ENCODE measurements around the gene PARD3B. TPM values are rescaled to one million over a fixed set of nuclear protein-coding genes. Genes with fewer than 3 reads are reported as not detected.

PARD3B gene
- polyA plus RNA-seq, 3 donors, result 2.0 to 13.6 (median 5.0) TPM

DNA sequence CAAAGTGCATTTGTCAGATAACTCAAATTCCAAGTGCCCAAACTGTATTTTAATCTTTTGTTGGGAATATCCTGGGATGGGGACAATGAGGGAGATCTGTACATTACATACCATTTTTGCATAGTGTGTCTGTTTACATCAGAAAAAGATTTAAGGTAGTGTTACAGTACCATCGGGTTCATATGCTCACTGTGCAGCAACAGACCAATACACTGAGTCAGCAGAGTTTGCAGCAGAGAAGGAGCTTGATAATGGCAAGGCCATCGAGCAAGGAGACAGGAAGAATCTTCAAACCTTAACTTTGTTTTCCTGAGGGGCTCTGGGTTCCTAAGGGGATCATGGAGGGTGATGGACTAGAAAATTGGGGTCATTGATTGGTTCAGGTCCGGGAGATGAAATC lies 399.7 kb downstream of the PARD3B start:
- 92 to 98% (median 95%) methylated on average over 3 of the region's 3 CpGs for WGBS, 3 donors

DNA sequence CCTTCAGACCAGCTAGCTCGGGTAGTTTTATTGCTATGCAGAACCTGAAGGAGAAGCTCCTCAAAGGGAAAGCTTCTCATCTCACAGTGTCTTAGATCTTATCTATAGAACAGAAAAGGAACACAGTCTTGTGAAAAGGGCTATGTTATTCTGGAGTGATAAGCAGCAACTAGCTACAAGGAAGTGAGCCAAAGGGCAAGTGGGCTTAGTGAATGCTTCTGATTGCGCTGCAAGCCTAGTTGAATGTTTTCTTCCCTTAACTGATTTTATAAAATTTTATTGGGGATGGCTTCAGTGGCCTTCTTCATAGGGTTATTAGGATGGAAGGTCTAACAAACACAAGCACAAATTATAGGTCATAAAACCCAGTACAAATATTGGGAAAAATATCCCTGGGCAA lies 400.1 kb downstream of the PARD3B start:
- WGBS, 3 donors, result 90 to 98% (median 93%) methylated on average over 2 of the region's 2 CpGs
- no peak overlapping the region for H3K27ac ChIP-seq (ENCODE audit: low read depth, low read length)

More for the DNA sequence above, 399.7 kb downstream of the PARD3B start:
- no peak overlapping the region for H3K27ac ChIP-seq (ENCODE audit: low read depth, low read length)

DNA sequence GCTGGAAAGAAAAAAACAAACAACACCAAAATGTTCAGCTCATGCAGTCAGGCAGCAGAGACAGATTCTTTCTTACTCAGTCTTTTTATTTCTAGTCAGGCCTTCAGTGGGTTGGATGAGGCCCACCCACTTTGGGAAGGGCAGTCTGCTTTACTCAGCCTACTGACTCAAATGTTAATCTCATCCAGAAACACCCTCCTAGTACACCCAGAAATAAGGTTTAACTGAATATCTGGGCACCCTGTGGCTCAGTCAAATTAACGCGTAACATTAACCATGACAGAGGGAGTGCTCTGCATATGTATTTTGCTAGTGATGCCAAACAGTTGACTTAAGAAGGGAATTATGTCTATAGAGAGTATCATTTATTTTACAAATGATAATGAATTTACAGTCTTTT lies 401.6 kb downstream of the PARD3B start:
- 98 to 100% (median 100%) methylated on average over 2 of the region's 2 CpGs for WGBS, 3 donors
- no peak overlapping the region for H3K27ac ChIP-seq (ENCODE audit: low read depth, low read length)

DNA sequence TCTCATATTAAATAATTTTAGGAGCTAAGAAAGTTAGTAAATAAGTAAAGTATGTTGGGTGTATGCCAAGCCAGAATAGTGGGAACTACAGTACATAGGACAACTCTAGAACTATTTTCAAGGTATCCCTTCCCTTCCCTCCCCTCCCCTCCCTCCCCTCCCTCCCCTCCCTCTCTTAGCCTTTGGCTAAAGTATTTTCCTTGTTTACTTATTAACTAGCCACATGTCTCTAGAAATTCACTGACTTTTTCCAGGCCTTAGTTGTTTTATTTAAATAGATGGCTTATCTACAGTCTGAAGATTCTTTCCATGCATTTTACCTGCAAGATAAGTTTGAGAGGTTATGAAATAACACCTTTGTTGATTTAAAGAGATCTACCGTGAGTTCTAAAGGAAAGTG lies 402.1 kb downstream of the PARD3B start:
- H3K27ac ChIP-seq (ENCODE audit: low read depth, low read length), result no peak overlapping the region
- 32 to 86% (median 61%) methylated on average over 1 of the region's 1 CpG for WGBS, 3 donors

DNA sequence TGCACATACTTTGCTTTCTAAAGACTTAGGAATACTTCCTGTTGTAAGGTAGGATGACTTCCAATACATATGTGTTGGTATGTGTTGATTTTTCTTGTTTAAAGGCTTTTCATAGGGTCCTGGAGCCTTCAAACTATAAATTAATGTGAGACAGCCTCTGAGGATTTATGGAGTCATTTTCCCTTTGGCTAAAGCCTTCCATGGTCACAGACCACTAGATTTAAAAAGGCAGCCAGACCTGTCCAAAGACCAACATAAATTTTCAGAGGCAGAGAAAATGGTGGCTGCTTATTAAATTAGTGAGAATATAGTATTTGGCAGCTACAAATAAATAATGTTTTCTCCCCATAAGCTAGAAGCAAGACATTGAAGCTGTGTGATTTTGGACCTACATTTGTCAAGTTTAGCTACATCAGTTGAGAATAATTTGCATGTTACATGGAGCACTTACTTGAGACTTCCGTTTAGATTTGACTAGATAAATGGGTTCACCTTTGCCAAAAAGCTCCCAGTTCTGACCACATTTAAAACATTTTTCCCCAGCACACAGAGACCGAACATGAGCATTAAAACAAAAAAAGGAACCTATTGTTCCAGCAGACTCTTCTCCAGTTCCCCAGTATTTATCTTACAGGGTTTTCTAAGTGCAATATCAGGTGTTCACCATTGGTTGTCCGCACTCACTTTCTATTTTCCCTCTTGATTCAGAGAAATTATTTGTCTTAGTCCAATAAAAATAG lies 402.9 kb downstream of the PARD3B start:
- WGBS, 3 donors, result 63 to 80% (median 68%) methylated on average over 3 of the region's 3 CpGs
- H3K27ac ChIP-seq (ENCODE audit: low read depth, low read length), result no peak overlapping the region

DNA sequence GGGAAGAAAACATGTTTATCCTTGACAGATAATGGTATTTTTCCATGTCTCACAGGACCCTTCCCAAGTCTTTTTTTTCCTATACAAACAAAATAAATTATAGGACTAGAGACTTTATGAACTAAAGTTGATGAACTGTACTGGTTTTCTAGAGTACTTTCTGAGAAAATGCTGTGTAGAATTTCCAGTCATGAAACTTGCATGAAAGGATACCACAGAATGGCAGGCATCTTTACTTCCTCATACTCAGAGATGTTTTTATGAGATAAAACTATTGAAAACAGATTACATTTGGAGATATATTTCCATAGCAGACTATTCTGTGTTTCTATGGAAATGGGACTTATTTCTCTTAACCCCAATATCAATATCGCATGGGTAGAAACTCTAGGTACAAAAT lies 403.5 kb downstream of the PARD3B start:
- WGBS, 3 donors, result 74 to 97% (median 94%) methylated on average over 1 of the region's 1 CpG
- no peak overlapping the region for H3K27ac ChIP-seq (ENCODE audit: low read depth, low read length)

DNA sequence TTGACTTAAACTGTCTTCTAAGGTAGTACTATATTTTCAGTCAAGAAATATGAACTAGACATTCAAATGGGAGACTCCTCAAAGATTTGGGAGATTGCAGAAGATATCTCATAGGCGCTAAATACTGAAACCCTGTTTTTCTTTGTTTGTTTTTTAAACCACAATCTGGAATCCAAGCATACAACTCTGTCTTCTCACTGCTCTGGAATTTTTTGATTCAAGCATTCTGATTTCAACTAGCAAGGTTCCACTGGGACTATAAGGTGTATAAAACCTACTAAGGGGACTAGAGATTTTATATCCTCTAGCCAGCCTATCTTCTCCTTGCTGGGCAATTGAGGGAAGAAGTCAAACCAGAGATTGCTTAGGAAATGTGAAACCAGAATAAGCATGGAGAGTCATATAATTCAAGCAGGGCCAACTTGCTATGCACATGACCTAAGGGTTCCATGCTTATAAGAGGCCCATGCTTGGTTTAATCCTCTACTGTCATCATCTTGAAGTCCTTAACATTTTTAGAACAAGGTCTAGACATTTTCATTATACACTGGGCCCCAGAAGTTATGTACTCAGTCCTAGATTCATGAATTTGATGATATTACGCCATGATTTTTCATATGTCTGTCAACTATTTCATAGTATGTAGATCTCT lies 405.5 kb downstream of the PARD3B start:
- WGBS, 3 donors, result 96 to 99% (median 98%) methylated on average over 2 of the region's 2 CpGs
- H3K27ac ChIP-seq (ENCODE audit: low read depth, low read length), result no peak overlapping the region

DNA sequence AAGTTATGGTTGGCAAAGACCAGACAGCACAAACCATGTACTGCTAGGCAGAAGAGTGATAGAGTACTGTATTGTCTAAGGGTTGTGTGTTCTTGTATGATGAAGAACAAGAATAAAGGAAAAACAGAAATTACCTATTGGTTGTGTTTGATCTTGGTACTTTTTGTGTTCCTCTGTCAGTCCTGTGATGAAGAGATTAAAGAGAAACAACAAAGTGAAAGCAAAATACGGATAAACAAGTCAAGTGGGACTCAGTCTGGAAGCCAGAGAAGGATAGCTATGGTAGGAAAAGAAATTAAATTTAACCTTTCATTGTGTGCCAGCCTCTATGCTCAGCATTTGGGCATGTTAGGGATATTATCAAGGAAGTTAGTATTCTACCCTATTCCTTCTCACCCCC lies 413.1 kb downstream of the PARD3B start:
- 48 to 88% (median 58%) methylated on average over 1 of the region's 1 CpG for WGBS, 3 donors
- no peak overlapping the region for H3K27ac ChIP-seq (ENCODE audit: low read depth, low read length)

DNA sequence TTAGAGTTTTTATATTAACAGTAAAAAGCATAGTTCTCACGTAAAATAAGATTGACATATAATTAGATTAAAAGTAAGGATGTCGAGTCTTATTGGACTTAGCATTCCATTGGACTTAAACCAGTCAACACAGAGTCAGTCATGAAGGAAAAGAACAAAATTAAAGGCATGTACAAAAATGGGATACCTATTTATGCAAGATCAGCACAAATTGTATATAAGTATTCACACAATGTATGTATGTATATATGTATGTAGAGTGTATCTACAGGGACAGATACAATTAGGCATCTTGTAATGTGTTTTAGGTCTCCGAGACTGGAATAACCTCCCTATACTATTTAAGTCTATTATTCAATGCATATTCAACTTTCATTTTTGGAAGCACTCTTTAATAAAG lies 419.1 kb downstream of the PARD3B start:
- 94 to 98% (median 97%) methylated on average over 3 of the region's 3 CpGs for WGBS, 3 donors
- no peak overlapping the region for H3K27ac ChIP-seq (ENCODE audit: low read depth, low read length)

DNA sequence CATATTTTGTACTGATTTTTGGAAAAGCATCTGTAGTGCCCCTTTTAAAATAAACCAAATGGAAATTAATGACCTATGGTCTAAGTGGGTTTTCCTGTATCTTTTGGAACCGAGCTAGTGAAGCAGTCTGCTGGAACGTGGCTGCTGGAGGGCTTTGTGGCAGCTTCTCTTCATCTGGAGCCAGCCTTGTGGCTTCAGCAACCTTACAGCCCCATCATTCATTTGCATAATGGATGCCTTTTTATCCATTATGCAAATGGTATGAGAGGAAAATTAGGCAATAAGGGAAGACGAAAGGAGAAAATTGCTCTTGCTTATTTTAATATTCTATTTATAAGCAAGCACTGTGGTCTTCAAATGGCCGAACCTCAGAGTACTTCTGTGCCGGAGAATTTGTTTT lies 421.0 kb downstream of the PARD3B start:
- 74 to 84% (median 76%) methylated on average over 5 of the region's 5 CpGs for WGBS, 3 donors
- H3K27ac ChIP-seq (ENCODE audit: low read depth, low read length), result no peak overlapping the region

DNA sequence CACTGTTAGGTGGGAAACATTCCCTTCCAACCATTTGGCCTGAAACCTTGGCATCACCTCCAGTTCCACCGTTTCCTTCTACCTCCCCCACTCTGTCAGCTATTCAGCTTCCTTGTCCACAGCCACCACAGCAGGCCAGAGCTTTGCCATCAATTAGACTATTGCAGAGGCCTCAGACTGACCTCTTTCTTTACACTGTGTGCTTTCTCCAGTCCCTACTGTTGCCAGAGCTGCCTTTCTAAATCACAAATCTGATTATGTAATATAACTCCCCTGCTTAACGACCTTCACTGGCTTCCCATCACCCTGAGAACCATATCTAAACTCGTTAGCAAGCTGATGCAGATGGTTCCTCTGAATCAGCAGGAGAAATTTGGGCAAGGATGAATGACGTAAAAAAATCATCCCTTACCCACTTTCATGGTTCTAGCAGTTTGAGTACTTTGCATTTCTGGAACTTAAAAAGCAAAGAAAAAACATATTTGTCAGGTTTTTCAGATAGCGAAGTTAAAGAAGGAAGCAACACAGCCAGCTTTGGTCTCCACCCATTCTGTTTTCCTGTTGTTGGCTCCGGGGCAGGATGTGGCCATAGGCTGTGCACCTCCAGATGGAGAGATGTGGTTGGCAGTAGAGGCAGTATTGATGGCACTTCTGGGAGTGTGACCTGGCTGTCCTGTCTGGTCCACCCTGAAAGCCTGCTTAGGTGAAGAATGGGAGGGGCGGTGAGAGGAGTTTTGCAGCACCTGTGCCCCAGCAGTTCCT lies 422.1 kb downstream of the PARD3B start:
- WGBS, 3 donors, result 27 to 68% (median 30%) methylated on average over 7 of the region's 7 CpGs
- H3K27ac ChIP-seq (ENCODE audit: low read depth, low read length), result no peak overlapping the region

DNA sequence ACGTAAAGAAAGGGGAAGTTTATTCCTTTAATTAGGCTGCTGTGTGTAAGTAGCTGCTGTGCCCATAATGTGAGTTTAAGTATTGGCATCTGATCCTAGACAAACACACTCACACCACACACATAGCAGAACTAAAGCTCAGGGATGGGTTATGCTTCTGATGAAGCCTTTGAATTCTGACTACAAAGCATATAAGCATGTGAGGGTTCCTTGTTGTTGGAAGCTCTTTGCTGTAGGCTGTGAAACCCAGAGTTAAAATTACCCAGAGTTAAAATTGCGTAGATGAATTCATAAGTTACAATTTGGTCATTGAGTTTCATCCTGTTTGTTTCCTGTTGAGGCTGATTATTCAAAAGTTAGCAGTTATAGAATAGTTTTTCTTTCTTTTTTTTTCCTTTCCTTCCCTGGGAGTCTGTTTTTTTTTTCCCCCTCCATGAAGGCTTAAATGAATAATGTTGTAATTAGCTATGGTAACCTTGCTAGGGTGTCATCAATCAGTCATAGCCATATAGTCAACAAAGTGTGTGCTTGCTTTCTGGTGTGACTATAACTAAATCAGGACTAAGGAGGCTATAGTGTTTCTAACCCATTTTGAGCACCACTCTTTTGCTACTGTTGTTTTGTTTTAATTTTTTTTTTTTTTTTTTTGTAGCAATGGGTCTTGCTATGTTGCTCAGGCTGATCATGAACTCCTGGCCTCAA lies 426.1 kb downstream of the PARD3B start:
- no peak overlapping the region for H3K27ac ChIP-seq (ENCODE audit: low read depth, low read length)
- 56 to 77% (median 57%) methylated on average over 2 of the region's 2 CpGs for WGBS, 3 donors

DNA sequence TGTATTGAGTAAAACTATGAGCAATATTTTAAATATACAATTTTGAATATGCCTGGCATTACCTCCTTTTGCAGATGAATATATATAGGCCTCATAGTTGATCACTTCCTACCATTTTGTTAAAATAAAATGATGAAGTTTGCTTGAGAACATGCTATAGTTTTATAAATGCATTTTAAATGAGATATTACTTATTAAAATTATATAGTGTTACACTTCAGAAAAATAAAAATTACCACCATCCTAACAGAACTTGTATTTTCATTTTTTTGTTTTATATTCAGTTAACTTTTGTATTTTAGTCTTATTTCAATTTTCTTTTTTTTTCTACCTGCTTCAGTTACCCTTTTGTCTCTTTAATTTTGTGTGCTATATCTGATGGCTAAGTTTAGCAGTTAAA lies 426.9 kb downstream of the PARD3B start:
- no peak overlapping the region for H3K27ac ChIP-seq (ENCODE audit: low read depth, low read length)

DNA sequence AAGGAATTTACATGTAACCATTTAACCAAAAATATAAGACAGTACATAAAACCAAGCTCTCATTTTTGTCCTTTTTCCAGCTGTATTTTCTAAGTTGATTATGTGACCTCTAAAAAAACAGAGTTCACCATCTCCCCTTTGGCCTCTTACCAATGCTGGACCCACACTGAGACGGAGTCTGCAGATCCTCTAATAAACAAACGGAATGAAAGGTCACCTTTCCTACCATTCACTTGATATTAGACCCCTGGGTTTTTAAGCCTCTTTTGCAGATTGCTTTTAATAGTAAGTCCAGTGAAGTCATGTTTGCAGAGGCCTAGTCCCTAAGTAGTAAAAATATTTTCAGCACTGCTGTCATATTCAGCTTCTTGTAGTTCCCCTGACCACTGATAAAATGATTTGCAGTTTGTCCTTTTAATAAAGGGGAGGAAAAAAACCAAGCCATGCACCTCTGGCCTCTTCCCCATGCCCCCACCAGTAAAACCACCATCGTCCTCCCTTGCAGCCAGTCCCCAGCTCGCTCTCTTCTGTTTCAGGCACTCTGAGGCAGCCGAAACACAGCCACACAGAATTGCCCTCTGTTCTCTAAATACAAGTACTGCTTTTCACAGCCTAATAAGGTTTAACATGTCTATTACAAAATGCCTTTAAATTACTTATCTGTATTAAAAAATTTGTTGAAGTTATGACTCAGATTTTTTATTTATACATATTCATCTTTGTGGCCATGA lies 427.5 kb downstream of the PARD3B start:
- 66 to 70% (median 67%) methylated on average over 5 of the region's 5 CpGs for WGBS, 3 donors
- no peak overlapping the region for H3K27ac ChIP-seq (ENCODE audit: low read depth, low read length)

DNA sequence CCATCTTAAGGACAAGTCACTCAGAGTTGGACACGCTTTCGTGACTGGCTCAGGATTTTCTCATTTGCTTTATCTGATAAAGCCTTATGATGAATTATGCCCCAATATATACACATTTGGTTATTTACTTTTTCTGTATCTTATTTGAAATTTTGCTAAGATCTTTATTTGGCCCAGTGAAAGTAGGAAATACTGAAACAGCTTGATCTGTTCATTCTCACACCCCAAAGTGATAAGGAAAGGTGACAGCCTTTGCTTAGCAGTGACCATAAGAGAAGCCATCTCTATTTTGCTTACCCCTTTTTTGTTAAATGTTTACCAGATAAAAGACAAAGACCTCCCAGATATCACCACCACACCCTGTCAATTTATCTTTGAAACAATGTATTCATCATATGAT lies 428.3 kb downstream of the PARD3B start:
- H3K27ac ChIP-seq (ENCODE audit: low read depth, low read length), result no peak overlapping the region
- 75 to 95% (median 95%) methylated on average over 2 of the region's 2 CpGs for WGBS, 3 donors

DNA sequence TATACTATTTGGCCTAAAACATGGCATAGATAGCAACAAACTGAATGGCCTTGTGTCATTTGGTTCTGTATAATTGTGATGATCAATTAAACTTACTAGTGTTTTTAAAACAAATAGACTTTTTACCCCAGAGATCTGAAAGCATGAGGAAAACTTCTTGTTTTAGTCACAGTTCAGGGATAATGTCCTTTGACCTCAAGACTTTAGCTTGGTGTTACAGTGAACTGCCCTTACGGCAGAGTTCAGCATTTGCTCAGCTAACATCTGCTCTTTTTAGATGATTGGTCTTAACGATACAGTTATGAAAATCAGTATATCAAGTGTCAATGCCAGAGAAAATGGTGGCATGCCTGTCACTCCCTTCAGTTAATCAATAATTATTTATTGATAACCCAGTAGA lies 429.2 kb downstream of the PARD3B start:
- 82 to 89% (median 83%) methylated on average over 2 of the region's 2 CpGs for WGBS, 3 donors
- no peak overlapping the region for H3K27ac ChIP-seq (ENCODE audit: low read depth, low read length)

DNA sequence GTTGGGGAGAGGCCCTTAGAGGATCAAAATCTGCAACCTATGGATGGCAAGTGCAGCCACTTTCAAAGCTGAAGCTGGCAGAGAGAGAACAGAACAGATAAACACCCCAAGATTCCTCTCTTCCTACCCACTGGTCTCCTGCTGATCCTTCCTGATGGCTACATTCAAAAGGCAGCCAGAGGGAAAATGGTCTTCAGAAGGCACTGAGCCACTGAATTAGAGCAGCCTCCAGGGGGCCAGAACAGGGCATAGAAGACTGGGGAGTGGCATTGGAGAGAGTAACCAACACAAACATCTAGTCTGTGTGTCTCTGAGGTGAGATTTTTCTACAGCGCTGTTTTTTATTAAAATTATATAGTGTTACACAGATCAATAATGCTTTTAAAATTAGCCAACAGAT lies 432.6 kb downstream of the PARD3B start:
- no peak overlapping the region for H3K27ac ChIP-seq (ENCODE audit: low read depth, low read length)
- WGBS, 3 donors, result 0 to 61% (median 0%) methylated on average over 1 of the region's 1 CpG

DNA sequence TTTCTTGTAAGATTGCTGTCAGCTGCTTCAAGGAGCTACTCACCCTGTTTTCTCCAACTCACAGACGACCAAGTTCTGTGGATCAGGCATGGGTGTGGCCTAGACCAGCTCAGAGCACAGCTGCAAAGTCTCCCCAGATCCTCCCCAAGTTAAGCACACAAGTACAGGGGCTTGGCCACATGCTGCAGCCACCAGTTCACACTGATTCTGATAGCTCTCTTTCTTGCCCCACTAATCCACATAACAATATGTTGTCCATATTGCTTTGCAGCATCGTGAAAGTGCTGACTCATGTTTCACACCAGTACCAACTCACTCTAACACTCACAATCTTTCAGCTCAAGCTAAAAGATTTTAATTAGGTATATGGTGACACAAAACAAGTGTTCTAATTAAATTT lies 437.0 kb downstream of the PARD3B start:
- no peak overlapping the region for H3K27ac ChIP-seq (ENCODE audit: low read depth, low read length)
- WGBS, 3 donors, result 42 to 80% (median 59%) methylated on average over 2 of the region's 2 CpGs

Data from adipose tissue (tissue), 3 donors.